ENCODE results near the gene SDE2. TPM values are rescaled to one million over a fixed set of nuclear protein-coding genes. Genes with fewer than 3 reads are reported as not detected.
"Not testable (repeated sequence)": the region's sequence is repeated elsewhere in the genome, so short reads cannot be mapped to it uniquely, and the experiment has no call there.

The SDE2 gene
- total and polyA plus RNA-seq, 9 donors = 13.1 to 24.4 (median 17.9) TPM

DNA sequence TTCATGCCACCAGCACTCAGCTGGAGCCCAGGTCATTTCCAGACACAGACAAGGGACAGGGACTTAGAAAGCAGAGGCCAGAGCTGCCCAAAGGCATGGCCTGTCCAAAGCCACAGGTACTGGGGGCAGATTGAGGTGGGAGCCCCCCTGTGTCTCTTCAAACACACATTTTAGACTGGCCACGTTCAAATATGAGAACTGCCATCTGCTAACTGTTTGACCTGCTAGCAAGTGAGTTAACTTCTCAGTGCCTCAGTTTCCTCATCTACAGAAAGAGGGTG, 57.3 kb downstream of the SDE2 start:
- intact Hi-C loops (cut with DNase I) = no loop called here
- Histone ChIP-seq H3K9me3 (no peaks in the 10 kb centered on the region), H3K4me1 (ENCODE audit: insufficient read depth) (peaks cover 16% of the 10 kb centered on the region), H3K27me3 (no peaks in the 10 kb centered on the region), H3K36me3 (no peaks in the 10 kb centered on the region), H3K27ac (peak overlapping the region in 1 of 2 donors; percentile 84), H3K4me3 (no peak overlapping the region)
- DNase-seq = no peak
- 8 to 44% (median 41%) methylated on average over 1 of the region's 1 CpG for WGBS, 3 donors
- TF ChIP-seq POLR2A (IDR thresholded peaks at IDR 0.05) (no peak), EP300 (IDR thresholded peaks at IDR 0.05) (no peak)
- TF ChIP-seq, protein P1, sequence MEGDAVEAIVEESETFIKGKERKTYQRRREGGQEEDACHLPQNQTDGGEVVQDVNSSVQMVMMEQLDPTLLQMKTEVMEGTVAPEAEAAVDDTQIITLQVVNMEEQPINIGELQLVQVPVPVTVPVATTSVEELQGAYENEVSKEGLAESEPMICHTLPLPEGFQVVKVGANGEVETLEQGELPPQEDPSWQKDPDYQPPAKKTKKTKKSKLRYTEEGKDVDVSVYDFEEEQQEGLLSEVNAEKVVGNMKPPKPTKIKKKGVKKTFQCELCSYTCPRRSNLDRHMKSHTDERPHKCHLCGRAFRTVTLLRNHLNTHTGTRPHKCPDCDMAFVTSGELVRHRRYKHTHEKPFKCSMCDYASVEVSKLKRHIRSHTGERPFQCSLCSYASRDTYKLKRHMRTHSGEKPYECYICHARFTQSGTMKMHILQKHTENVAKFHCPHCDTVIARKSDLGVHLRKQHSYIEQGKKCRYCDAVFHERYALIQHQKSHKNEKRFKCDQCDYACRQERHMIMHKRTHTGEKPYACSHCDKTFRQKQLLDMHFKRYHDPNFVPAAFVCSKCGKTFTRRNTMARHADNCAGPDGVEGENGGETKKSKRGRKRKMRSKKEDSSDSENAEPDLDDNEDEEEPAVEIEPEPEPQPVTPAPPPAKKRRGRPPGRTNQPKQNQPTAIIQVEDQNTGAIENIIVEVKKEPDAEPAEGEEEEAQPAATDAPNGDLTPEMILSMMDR (IDR thresholded peaks at IDR 0.05) = no peak

DNA sequence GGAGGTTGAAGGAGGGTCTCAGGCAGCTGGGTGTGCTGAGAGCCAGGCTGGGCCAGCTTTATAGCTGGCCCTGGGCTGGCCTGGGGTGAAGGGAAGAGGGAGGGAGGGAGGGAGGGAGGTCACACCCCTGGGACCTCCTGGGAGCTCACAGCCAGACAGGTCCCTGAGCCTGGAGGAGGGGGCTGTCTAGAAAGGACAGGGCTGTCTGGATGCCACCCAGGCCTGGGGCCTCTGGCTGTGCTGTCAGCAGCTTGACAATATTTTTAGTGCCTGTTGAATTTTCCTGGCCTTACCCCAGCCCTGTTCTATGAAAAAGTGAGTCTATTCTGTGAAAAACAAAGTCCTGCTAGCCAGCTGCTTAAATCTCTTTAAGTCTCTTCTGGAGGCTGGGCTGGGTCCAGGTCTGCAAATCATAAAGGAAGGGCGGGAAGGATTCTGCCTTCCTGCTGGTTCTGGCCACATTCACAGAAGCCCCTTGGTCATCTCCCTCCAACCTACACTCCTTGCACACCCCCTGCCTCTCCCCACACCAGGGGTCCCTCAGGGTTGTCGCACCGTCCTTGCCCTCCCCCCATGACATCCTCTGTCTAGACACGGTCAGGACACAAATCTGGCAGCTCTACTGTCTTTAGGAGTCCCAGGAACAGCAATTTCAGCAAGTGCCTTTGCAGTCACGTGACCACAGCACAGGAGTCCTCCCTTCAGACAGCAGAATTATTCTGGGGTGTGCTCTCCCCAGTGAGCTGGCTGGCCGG, 57.8 kb downstream of the SDE2 start, which contains the start of gene LEFTY2:
Gene LEFTY2 (minus strand): TSS at position 34 of the 755 bp plus-strand sequence. CDS start 80 bp downstream, outside the sequence.
- no peaks in the 10 kb centered on the region for H3K36me3 ChIP-seq
- no peaks in the 10 kb centered on the region for H3K9me3 ChIP-seq
- no peaks in the 10 kb centered on the region for H3K27me3 ChIP-seq
- 29 to 43% (median 37%) methylated on average over 6 of the region's 6 CpGs for WGBS, 3 donors
- H3K4me1 ChIP-seq (ENCODE audit: insufficient read depth) = peaks cover 16% of the 10 kb centered on the region
- peak within 1 kb of the TSS; percentile 57 to 84 for H3K27ac ChIP-seq
- TF ChIP-seq EP300 (IDR thresholded peaks at IDR 0.05) = no peak
- intact Hi-C loops (cut with DNase I) = no loop called here
- DNase-seq = peak in 3 of 5 donors; percentile 34 to 48 (median 41)
- peak within 1 kb of the TSS; percentile 15 for H3K4me3 ChIP-seq

DNA sequence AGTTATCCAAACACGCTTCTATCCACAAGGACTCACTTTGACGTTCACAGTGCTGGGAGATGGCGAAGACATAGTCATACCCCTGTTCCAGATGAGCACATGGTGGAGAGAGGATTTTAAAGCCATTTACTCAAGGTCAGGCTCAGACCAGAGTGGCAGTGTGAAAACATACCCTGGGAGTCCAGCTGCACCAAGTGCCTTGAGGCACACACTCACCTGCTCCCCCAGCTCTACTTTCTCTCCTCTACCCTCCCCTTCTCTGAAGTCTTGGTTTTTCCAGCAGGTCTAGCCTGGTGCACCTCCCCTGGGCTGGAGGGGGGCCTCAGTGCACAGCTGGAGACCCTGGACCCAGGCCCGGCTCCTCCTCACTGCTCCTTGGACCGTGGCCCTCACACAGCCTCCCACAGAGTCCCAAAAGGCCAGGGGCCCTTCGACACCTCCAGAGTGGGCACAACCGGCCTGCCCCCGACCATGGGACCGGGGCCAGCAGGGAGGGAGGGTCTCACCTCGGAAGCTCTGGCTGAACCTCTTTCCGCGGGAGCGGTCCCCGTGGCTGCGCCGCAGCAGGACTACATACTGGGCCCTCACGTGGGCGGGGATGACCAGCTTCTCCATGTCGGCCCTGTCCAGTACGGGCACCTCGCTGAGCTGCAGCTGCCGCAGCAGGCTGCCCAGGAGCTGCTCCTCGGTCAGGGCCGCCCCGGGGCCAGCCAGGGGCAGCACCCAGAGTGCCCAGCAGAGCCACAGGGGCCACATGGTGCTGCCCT, 58.6 kb downstream of the SDE2 start:
- peak in 4 of 5 donors; percentile 37 to 64 (median 50) for DNase-seq

DNA sequence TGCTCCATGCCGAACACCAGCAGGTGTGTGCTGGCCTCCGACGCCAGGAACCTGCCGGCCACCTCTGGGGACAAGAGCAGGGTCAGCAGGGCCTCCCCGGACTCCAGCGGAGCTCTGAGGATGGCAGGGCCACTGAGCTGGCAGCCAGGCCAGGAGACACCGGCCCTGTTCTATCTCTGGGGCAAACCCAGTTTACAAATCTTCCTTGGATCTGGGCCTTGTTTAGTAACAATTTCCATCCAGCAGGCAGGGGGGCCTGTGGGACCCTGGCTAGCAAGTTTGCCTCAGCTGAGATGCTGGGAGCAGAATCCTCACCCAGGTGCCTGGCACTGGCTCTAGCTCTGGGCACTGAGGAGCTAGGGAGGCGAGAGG, 59.2 kb downstream of the SDE2 start:
- H3K4me3 ChIP-seq; intact Hi-C loops (cut with DNase I); H3K36me3 ChIP-seq; H3K9me3 ChIP-seq; DNase-seq; H3K27me3 ChIP-seq; H3K27ac ChIP-seq: not testable (repeated sequence)
- H3K4me1 ChIP-seq (ENCODE audit: insufficient read depth) = peaks cover 16% of the 10 kb centered on the region
- WGBS, 3 donors = 54 to 100% (median 74%) methylated on average over 1 to 8 of the region's 8 CpGs

More for the DNA sequence above, 58.6 kb downstream of the SDE2 start:
- Histone ChIP-seq H3K4me1 (ENCODE audit: insufficient read depth) (peaks cover 16% of the 10 kb centered on the region), H3K36me3 (no peaks in the 10 kb centered on the region), H3K27ac (peak overlapping the region; percentile 57 to 84), H3K27me3 (no peaks in the 10 kb centered on the region), H3K4me3 (peak overlapping the region; percentile 15), H3K9me3 (no peaks in the 10 kb centered on the region)
- intact Hi-C loops (cut with DNase I) = no loop called here
- 30 to 50% (median 34%) methylated on average over 24 to 25 of the region's 25 CpGs for WGBS, 3 donors
- no peak for TF ChIP-seq EP300 (IDR thresholded peaks at IDR 0.05)
- TF ChIP-seq, protein P1 (IDR thresholded peaks at IDR 0.05) = no peak
- no peak for TF ChIP-seq POLR2A (IDR thresholded peaks at IDR 0.05)

DNA sequence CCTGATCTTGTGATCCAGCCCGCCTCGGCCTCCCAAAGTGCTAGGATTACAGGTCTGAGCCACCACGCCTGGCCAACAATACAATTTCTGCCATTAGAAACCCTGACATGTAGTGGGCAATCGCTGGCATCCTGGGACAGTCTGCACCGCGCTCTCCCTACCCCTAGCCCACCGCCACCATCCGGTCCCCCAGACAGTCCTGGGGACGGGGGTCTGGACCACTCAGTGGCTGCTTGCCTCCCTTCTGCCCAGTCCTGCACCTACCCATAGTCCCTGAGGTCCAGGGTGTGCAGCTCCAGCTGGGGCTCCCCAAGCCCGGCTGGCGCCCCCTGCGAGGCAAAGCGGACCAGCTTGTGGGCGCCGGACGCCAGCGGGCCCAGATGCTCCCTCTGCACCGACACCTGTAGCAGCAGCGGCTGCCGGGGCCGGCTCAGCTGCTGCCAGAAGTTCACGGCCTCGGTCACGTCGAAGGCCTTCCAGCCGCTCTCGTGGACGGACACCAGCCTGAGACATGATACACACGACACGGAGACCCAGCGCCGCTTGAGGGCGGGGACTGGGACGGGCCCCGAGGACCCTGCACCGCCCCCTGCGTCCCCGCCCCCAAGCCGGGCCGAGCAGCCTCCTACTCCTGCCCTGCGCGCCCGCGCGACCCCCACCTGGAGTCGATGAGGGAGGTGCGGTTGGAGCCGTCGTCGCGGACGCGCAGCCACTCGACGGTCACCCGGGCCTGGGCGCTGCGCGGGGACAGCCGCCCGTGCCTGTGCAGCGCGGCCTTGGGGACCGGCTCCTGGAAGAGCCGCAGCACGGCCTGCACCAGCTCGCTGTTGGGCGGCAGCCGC, 59.8 kb downstream of the SDE2 start:
- H3K36me3 ChIP-seq; intact Hi-C loops (cut with DNase I); H3K9me3 ChIP-seq; H3K4me3 ChIP-seq; H3K27me3 ChIP-seq; H3K27ac ChIP-seq: not testable (repeated sequence)
- peaks cover 16% of the 10 kb centered on the region for H3K4me1 ChIP-seq (ENCODE audit: insufficient read depth)
- peak in 1 of 5 donors; percentile 52 for DNase-seq
- 29 to 46% (median 41%) methylated on average over 35 to 61 of the region's 69 CpGs for WGBS, 3 donors

All from ovary (tissue), 9 donors.